ENCODE data around the gene SMAD6.

Gene SMAD6

DNA sequence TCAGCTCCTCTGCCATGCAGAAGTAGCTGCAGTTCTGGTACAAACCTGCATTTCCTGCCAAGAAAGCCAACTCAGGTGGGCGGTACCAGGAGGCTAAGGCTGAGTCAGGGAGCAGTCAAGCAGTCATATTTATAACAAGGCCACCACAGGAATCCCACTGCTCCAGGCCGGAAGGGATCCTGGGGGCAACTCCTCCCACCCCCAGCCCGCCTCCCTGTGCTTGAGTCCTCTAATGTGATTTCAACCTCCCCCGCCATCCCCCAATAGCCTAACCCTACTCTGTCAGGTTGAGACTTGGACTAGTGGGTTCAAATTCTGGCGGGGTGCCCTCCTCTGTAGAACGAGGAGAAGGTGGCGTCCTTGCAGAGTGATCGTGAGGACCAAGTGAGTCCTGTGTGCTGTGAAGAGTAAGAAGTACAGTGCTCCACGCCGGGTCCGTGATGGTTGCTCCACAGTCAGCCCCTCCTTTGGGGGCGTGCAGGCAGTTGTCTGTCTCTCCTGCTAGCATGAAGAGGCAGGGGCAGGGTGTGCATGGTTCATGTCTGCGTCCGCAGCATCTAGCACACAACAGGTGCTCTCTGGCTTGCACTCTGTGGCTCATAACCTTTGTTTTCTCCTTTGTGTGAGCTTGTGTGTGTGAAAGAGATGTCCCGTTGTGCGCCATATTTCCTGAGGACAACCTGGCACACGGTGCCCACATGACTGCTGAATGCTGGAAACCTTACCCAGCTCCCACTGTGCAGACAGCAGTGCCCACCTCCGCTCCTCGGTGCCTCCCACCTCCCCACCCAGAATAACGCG is 78.3 kb downstream of the SMAD6 start:
- TF ChIP-seq, protein P1, sequence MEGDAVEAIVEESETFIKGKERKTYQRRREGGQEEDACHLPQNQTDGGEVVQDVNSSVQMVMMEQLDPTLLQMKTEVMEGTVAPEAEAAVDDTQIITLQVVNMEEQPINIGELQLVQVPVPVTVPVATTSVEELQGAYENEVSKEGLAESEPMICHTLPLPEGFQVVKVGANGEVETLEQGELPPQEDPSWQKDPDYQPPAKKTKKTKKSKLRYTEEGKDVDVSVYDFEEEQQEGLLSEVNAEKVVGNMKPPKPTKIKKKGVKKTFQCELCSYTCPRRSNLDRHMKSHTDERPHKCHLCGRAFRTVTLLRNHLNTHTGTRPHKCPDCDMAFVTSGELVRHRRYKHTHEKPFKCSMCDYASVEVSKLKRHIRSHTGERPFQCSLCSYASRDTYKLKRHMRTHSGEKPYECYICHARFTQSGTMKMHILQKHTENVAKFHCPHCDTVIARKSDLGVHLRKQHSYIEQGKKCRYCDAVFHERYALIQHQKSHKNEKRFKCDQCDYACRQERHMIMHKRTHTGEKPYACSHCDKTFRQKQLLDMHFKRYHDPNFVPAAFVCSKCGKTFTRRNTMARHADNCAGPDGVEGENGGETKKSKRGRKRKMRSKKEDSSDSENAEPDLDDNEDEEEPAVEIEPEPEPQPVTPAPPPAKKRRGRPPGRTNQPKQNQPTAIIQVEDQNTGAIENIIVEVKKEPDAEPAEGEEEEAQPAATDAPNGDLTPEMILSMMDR (IDR thresholded peaks at IDR 0.05; ENCODE audit: borderline replicate concordance, control extremely low read depth, extremely low read depth, insufficient read depth, missing control alignments): no peak
- no peak for DNase-seq (ENCODE audit: low spot score)
- in situ Hi-C loops (cut with MboI; ENCODE audit: low sequenced_read_pairs, unreplicated experiment): no loop called here

DNA sequence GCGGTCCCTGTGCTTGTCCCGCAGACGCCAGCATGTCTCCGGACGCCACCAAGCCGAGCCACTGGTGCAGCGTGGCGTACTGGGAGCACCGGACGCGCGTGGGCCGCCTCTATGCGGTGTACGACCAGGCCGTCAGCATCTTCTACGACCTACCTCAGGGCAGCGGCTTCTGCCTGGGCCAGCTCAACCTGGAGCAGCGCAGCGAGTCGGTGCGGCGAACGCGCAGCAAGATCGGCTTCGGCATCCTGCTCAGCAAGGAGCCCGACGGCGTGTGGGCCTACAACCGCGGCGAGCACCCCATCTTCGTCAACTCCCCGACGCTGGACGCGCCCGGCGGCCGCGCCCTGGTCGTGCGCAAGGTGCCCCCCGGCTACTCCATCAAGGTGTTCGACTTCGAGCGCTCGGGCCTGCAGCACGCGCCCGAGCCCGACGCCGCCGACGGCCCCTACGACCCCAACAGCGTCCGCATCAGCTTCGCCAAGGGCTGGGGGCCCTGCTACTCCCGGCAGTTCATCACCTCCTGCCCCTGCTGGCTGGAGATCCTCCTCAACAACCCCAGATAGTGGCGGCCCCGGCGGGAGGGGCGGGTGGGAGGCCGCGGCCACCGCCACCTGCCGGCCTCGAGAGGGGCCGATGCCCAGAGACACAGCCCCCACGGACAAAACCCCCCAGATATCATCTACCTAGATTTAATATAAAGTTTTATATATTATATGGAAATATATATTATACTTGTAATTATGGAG is 79.1 kb downstream of the SMAD6 start:
- DNase-seq (ENCODE audit: low spot score): no peak
- in situ Hi-C loops (cut with MboI; ENCODE audit: low sequenced_read_pairs, unreplicated experiment): no loop called here
- TF ChIP-seq, protein P1 (IDR thresholded peaks at IDR 0.05; ENCODE audit: borderline replicate concordance, control extremely low read depth, extremely low read depth, insufficient read depth, missing control alignments): no peak

DNA sequence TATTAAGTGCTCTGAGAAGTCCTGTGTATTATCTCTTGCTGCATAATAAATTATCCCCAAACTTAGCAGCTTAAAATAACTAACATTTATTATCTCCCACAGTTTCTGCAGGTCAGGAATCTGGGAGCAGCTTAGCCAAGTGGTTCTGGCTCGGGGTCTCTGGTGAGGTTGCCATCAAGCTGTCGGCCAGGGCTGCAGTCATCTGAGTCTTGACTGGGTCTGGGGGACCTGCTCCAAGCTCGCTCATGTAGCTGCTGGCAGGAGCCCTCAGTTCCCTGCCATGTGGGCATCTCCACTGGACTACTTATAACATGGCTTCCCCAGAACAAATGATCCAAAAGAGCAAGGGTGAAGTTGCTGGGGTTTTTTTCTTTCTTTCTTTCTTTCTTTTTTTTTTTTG is 80.7 kb downstream of the SMAD6 start:
- in situ Hi-C loops (cut with MboI; ENCODE audit: low sequenced_read_pairs, unreplicated experiment): no loop called here
- no peak for DNase-seq (ENCODE audit: low spot score)
- TF ChIP-seq, protein P1 (IDR thresholded peaks at IDR 0.05; ENCODE audit: borderline replicate concordance, control extremely low read depth, extremely low read depth, insufficient read depth, missing control alignments): no peak

DNA sequence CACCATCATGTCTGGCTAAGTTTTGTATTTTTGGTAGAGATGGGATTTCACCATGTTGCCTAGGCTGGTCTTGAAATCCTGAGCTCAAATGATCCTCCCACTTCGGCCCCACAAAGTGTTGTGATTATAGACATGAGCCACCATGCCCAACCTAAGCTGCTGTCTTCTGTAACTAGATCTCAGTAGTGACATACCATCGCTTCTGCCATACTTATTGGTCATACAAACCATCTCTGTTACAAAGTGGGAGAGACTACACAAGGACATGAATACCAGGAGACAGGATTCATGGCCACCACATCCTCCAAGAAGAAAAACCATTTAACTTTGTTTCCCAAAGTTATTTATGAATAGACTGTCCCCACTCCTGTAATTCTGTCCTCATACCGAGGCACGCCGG is 81.3 kb downstream of the SMAD6 start:
- TF ChIP-seq, protein P1 (IDR thresholded peaks at IDR 0.05; ENCODE audit: borderline replicate concordance, control extremely low read depth, extremely low read depth, insufficient read depth, missing control alignments): no peak
- DNase-seq (ENCODE audit: low spot score): no peak
- in situ Hi-C loops (cut with MboI; ENCODE audit: low sequenced_read_pairs, unreplicated experiment): no loop called here

DNA sequence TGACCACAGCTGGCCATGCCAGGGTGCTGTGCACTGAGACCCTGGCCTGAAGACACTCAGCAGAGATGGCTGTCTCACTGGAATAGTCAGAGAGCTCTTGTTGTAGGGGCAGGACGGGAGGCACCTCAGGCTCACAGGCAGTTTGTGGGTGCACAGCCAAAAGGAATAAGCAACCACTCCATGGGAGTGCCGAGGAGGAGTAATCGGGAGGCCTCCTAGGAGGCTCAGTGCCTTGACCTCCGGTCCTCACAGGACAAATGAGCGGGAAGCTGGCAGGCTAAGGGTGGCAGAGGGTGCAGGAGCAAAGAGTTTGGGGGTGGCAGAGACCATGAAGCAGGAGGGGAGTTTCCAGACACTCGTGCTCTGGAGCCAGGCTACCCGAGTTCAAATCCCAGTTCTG is 81.7 kb downstream of the SMAD6 start:
- TF ChIP-seq, protein P1 (IDR thresholded peaks at IDR 0.05; ENCODE audit: borderline replicate concordance, control extremely low read depth, extremely low read depth, insufficient read depth, missing control alignments): no peak
- no peak for DNase-seq (ENCODE audit: low spot score)
- in situ Hi-C loops (cut with MboI; ENCODE audit: low sequenced_read_pairs, unreplicated experiment): no loop called here

DNA sequence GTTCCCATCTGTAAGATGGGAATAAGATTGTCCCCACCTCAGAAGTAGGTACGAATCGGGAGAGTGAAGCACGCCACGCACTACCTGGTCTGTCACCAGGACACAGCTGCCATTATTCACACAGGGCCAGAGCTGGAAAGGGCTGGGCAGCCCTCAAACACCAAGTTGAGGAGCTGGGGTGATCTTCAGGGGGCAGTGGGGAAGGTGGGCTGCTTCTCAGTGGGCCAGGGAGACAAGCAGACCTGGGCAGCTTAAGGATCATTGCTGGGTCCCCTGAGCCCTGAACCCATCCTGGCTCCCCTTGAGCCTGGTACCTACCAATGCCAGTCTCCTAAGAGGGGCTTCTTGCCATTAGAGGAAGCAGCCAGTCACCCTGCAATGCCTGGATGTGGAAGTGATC is 82.1 kb downstream of the SMAD6 start:
- in situ Hi-C loops (cut with MboI; ENCODE audit: low sequenced_read_pairs, unreplicated experiment): no loop called here
- TF ChIP-seq, protein P1 (IDR thresholded peaks at IDR 0.05; ENCODE audit: borderline replicate concordance, control extremely low read depth, extremely low read depth, insufficient read depth, missing control alignments): no peak
- no peak for DNase-seq (ENCODE audit: low spot score)
